HG03064 (cell line): Measurements from ENCODE around the gene PGPEP1.

ENCODE experiments used
- ATAC-seq: cut with Tn5 transposase; IDR thresholded peaks from one replicate; pipeline ENCODE4 v1.9.1; 2021; ENCODE audit warnings: low read depth; ENCODE audit not compliant: unreplicated experiment

The PGPEP1 gene, protein sequence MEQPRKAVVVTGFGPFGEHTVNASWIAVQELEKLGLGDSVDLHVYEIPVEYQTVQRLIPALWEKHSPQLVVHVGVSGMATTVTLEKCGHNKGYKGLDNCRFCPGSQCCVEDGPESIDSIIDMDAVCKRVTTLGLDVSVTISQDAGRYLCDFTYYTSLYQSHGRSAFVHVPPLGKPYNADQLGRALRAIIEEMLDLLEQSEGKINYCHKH

DNA sequence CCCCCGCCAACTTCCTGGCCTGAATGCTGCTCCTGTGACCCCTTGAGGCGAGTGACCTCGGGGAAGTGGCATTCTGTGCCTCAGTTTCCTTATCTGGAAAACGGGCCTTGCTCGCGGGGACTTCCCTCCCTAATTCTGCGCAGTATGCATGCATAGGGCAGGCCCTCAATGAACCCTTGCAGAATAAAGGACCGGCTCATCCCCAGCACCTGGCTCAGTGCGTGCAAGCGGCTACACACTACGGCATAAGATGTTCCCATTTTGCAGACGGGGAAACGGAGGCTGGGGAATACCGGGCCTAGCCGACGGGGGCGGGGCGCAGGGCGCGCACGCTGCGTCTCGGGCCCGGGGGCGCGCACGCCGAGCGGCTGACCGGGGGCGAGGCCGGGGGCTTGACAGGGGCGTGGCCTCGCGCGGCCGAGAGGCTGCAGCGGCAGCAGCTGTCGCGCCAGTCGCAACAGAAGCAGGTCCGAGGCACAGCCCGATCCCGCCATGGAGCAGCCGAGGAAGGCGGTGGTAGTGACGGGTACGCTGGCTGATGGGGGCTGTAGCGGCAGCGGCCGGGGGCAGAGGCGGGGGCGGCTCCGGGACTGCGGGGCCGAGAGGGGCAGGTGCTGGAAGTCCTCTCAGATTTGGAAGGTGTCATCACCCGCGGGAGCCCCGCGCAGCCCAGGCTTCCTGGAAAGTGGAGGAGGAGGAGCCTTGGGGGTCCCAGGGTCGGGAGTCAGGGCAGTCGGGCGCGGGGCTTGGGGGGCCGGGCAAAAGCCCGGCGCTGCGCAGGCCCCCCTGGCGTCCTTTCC, at the start of gene PGPEP1:
Gene PGPEP1, plus strand, starts transcription at position 409 of the 800 bp plus-strand sequence. Its CDS starts 84 bp downstream, at position 493.
- no peak for ATAC-seq

DNA sequence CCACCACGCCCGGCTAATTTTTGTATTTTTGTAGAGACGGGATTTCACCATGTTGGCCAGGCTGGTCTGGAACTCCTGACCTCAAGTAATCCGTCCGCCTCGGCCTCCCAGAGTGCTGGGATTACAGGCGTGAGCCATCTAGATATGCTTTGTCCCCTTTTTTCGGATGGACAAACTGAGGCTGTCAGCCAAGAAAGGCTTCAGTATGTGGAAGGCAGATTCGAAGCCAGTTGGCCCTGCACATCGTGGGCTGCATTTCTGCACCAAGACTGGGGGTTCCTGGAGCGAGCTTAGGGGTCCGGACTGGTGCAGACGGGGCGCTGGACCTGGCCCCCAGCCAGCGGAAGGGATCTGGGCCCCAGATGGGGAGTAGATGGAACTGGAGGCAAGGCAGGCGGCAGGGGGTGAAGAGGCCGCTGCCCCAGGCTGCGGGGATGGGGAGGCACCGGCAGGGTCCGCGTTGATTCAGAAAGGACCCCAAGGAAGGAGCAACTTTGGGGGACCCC, 49.3 kb upstream of the PGPEP1 start:
- ATAC-seq: no peak

GRCh38 chr19:18291590-18292461, 48.6 kb upstream of the PGPEP1 start:
- no peak for ATAC-seq

DNA sequence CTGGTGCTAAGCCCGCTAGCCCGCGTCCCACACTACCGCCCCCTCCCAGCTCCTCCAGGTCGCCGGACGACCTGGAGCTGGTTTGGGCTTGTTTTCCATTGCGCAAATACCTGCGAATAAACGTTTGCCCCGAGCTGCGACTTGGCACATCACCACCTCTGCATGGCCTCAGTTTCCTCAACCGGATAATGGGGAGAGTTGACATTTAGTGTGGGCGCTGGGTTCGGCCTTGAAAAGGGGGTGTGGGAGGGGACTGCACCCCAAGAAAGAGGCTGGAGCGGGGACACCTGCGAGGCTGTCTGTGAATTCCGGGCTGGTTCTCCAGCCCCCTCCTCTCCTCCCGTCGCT, 48.0 kb upstream of the PGPEP1 start:
- no peak for ATAC-seq

DNA sequence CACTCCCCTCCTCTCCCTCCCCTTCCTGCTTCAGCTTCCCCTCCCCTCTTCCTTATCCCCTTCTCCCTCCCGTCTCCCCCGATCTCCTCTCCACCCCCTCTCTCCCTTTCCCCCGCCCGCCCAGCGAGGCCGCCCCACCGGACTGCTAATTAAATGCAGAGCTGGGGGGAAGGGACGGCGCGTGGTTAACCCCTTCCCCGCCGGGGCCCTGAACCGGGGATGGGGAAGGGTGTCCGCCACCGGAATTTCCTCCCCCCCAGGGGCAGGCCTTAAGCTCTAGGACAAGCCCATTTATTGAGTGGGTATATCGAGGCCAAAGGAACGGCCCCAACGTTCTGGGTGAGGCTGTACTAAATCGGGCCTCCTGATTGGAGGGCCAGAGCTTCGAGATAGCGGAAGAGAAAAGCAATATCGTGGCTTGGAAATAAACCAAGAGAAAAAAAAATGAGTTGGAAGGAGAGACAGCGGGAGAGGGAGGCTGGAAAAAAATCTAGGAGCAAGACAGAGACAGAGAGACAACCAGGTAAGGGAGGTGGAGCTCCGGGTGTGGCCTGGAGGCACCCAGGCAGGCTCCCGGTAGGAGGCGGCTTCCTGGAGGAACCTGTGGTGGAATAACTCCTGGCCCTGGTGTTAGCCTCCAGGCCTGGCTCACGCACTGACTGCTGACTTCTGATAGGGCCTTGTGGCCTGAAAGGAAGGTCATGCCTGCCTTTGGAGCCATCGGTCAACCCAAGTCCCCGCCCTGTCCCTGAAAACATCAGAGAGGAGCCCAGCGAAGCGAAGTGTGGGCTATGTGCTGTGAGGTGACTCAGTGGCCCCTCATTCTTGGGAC, 47.4 kb upstream of the PGPEP1 start:
- no peak for ATAC-seq

DNA sequence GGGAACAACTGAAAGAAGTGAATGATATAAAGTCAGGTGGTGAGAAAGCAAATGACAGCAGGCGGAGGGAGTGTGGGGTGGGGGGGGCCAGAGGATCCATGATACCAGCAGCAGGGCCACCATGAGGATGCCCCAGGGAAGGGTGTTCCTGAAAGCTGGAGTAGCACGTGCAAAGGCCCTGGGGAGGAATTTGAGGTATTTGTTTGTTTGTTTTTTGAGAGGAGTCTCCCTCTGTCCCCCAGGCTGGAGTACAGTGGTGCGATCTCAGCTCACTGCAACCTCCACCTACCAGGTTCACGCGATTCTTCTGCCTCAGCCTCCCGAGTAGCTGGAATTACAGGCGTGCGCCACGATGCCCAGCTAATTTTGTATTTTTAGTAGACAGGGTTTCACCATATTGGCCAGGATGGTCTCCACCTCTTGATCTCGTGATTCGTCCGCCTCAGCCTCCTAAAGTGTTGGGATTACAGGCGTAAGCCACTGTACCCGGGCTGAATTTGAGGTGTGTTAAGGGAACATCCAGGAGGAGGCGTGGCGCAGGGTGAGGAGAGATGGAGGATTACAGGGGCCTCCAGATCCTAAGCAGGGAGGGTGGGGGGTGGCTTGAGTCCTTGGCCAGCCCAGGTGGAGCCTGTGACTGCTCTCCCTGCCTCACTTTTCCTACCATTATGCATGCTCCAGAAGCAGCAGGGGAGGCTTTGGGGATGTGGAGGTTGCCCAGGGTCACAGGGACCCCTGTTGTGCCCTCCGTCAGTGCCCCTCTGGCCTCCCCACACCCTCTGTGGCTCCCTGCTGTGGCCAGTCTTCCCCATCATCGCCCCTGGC, 46.5 kb upstream of the PGPEP1 start:
- no peak for ATAC-seq

DNA sequence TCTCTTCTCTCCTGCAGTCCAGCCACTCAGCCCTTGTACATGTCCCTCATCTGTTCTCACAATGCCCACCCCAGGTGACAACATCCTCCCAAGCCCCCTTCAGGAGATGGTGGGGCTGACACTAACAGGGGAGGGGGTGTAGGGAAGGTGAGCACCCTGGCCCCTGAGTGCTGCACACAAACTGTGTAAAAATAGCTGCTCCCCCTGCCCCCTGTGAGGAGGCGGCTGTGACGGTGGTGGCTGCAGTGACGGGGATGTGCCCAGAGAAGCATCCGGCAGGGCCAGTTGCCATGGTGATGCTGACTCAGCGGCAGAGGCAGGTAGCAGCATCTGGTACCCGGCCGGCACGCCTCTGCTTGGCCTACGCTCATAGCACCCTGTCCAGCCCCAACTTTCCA, 45.9 kb upstream of the PGPEP1 start:
- no peak for ATAC-seq

GRCh38 chr19:18295034-18295451, 45.4 kb upstream of the PGPEP1 start:
- no peak for ATAC-seq

- ATAC-seq: no peak
Measured at GRCh38 chr19:18297308-18297707, 43.1 kb upstream of the PGPEP1 start.

DNA sequence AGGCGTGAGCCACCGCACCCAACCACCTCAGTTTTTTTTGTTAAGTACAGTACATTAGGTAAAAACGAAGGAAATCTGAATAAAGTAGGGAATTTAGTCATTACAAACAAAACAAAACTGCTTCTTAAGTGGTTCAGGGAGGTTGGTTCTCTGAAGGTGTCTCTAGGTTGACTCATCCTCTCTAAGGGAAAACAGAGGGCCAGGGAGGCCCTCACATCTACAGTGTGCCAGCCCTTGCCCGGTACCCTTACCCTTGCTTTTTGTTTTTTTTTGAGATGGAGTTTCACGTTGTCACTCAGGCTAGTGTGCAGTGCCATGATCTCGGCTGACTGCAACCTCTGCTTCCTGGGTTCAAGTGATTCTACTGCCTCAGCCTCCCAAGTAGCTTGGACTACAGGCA, 41.8 kb upstream of the PGPEP1 start:
- no peak for ATAC-seq

- ATAC-seq: no peak
Measured at GRCh38 chr19:18299654-18300053, 40.7 kb upstream of the PGPEP1 start.

DNA sequence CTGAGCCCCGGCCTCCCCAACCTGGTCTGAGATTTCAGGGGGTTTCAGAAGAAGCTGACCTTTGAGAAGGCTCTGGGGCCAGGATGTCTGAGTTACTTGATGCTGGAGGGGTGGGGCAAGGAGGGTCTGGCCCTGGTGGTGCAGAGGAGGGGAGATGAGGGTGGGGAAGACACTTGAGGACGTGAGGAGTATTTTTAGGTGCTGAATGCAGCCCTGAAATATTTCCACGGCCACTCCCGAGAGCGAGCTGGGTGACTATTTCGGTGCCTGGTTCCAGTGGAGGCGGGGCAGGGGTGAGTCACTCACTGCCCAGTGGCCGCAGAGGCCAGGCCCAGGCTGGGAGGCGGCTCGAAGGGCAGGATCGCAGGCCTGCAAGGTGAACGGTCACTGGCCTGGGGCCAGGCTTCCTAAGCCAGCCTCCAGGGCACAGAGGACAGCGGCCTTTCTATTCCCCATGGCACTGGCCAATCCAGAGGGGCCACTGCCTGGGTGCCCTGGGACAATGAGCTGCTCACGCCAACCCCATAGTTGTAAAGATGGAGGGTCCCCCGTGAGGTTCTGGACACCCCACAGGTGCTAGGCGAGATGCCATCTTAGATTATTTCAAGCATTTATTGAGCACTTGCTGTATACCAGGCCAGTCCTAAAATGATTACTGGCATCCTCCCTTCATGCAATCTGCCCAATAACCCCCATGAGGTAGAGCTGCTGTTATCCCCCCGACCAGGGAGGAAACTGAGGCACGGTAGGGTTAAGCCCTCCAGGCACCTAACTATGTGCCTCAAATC, 39.3 kb upstream of the PGPEP1 start:
- no peak for ATAC-seq

DNA sequence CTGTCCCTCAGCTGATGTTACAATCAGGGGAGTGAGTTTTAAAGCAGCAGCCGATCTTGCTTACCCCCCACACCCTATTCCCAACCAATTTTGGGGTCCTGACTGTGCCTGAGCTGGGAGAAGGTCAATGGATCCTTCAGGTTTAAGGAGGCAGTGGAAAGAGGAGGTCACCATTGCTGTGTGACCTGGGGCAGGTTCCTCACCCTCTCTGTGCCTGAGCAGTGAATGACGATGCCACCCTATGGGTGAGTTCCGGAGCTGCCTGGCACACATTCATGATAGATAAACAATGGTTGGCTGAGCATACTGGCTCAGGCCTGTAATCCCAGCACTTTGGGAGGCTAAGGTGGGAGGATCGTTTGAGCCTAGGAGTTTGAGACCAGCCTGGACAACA, 38.7 kb upstream of the PGPEP1 start:
- no peak for ATAC-seq

DNA sequence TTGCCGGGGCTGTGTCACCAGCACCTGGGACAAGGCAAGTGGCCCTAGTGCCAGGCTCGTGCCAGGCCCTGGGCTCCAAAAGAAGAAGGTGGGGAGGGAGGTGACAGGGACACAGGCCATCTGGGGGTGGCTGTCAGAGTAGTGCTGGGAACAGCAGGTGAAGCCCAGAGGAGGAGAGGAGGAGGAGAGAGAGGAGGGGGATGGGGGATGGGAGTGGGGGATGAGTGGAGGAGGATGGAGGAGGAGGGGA, 36.3 kb upstream of the PGPEP1 start:
- ATAC-seq: no peak

DNA sequence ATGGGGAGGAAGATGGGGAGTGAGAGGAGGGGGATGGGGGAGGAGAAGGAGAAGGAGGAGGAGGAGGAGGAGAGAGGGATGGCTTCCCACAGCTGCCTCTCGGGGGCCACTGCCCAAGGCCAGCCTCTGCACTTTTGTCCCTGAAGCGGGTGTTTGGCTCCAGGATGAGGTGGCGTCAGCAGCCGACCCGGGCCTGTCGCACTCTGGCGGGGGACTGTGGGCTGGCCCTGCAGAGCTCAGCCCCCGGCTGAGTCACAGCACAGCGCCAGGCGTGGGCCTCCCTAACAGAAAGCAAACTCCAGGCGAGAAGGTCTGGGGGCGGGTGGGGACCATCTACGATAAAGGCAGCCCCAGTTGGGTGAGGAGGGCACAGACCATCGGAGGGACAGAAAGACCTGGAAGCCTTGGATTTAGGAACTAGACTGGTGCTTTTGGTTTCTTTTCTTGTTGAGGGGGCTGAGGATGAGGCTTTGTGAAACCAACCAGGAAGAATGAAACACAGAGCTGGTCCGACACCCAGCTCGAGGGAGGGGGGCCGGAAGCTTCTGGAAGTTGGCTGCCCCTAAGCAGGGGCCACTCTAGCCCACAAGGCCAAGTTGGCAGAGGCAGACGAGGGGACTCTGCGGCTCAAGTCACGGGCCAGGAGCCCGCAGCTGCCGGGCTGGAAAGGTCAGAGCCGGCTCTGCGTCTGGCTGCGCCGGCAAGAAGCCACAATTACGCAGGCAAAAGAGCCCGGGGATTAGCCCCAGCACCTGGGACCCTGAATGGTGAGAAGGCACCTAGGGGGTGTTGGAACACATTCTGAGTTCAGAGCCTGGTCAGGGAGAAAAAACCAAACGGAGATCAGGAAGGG, 35.7 kb upstream of the PGPEP1 start:
- ATAC-seq: no peak

GRCh38 chr19:18306209-18306887, 34.0 kb upstream of the PGPEP1 start:
- no peak for ATAC-seq

- no peak for ATAC-seq
Measured at GRCh38 chr19:18306888-18307260, 33.5 kb upstream of the PGPEP1 start.

GRCh38 chr19:18307271-18307681, 33.1 kb upstream of the PGPEP1 start:
- ATAC-seq: no peak
